Left kidney (tissue), 2 donors: Measurements from ENCODE around the gene KCNIP3. TPM values are rescaled to one million over a fixed set of nuclear protein-coding genes. Genes with fewer than 3 reads are reported as not detected.
"Not testable (repeated sequence)": the region's sequence is repeated elsewhere in the genome, so short reads cannot be mapped to it uniquely, and the experiment has no call there.

Experiments used
- DNase-seq: peaks from one replicate; pipeline ENCODE4 v3.0.0-alpha.2; 2013
- polyA plus RNA-seq: library from polyadenylated mRNA; unstranded; fragments of 120-200 nt; gene quantifications from one replicate; pipeline ENCODE4 v1.2.1, GENCODE V29; 2013; ENCODE audit not compliant: insufficient read length

Gene KCNIP3
- polyA plus RNA-seq, 1 donor: 17.7 TPM

DNA sequence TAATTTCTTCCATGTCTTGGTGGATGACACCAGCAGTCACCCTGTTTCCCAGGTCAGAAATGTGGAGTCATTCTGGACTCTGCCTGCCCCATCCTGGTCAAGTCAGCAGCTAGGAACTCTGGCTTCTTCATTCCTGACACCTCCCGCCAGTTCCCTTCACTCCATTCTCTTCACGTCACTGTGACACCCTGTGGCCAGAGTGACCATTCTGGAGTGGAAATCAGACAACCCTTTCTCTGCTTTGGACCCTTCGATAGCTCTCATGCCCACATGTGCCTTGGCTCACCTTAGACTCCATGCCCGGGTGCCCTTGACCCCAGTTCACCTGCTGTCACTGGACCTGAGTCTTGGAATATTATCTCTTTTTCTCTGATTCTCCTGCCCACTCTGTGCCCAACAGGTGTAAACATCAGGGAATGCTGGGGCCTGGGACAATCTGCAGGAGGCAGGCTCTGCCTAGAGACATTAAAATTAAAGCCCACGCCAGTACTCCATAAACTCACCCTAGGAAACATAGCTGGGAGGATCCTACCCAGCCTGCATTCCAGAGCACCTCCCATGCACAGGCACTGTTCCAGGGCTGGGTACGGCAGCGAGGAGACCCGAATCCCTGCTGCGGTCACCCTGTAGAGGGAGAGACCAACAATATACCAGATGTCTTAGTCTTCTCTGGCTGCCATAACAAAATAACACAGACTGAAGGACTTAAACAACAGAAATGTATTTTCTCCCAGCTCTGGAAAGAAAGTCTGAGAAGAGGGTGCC, 64.3 kb downstream of the KCNIP3 start:
- no peak for DNase-seq

GRCh38 chr2:95362486-95362885, 65.3 kb downstream of the KCNIP3 start:
- no peak for DNase-seq

GRCh38 chr2:95366514-95366913, 69.4 kb downstream of the KCNIP3 start:
- no peak for DNase-seq

- no peak for DNase-seq
These were observed 75.2 kb downstream of the KCNIP3 start for GRCh38 chr2:95372216-95372829.

GRCh38 chr2:95372845-95373244, 75.7 kb downstream of the KCNIP3 start:
- no peak for DNase-seq

GRCh38 chr2:95374029-95374428, 76.9 kb downstream of the KCNIP3 start:
- DNase-seq: no peak

GRCh38 chr2:95374451-95374920, 77.3 kb downstream of the KCNIP3 start:
- no peak for DNase-seq

DNA sequence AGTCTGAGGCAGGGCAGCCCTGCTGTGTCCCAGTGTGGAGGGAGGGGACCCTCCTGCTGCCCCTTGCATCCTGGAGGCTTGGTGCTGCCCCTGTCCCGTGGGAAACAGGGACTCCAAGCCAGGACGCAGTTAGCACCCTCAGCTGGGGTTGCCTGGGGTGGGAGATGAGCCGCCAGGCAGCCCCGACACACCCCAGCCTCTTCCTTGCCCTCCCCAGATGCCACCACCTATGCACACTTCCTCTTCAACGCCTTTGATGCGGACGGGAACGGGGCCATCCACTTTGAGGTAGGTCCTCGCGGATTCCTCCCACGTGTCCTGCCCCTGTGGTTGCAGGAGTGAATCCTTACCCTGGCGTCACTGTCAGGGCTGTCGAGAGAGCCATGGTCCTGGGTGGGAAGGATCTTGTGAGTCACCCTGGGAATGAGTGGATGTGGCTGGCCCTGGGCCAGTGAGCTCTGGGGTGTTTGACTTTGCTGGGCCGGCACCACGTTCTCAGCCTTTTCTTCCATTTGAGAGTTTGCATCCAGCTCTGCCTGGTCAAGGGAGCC, 77.8 kb downstream of the KCNIP3 start:
- DNase-seq: no peak

- no peak for DNase-seq
These were observed 78.5 kb downstream of the KCNIP3 start for GRCh38 chr2:95375532-95376150.

GRCh38 chr2:95376311-95377215, 79.4 kb downstream of the KCNIP3 start:
- no peak for DNase-seq

DNA sequence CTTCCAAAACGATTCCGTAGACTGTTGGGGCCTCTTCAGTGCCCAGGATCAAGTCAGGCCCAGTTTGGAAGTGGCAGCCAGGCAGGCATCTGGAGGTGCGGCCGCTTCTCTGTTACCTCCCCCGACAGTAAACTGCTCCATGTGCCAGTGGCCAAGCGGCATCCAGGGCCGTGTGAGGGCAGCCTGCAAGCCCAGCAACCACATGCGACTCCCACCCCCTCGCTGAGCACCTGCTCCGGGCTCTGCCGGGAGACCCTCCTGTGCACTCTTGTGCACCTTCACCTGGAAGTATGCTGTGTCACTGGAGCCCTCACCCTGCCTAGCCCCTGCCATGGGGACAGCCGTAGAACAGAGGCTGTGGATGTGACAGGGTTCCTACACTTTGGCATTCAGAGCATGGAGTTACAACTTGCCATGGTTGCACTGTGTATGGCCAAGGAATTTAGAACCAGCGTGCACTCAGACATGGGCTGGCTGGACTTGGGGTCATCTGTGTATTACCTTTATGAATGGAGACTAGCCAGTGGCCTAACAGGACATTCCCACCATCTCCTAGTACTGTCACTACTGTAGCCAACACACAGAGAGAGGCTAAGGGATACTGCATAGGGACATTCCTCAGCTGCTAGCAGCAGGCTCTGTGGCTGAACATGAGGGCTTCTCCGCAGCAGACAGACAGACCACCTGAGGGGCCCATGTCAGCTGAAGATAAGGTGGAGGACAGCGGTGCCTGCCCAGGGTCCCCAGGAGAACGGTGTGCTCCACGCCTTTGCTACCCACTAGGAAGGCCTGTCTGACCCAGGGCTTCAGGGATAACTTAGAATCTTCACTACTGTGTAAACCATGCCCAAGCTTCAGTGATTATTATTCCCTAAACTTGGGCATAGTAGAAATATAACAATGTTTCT, 80.3 kb downstream of the KCNIP3 start:
- no peak for DNase-seq

DNA sequence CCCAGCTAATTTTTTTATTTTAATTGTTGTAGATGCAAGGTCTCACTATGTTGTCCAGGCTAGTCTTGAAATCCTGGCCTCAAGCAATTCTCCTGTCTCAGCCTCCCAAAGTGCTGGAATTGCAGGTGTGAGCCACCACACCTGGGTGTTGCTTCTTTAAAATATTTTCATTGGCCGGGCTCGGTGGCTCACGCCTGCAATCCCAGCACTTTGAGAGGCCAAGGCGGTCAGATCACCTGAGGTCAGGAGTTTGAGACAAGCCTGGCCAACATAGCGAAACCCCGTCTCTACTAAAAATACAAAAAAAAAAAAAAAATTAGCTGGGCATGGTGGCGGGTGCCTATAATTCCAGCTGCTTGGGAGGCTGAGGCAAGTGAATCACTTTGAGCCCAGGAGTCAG, 81.1 kb downstream of the KCNIP3 start:
- DNase-seq: not testable (repeated sequence)

DNA sequence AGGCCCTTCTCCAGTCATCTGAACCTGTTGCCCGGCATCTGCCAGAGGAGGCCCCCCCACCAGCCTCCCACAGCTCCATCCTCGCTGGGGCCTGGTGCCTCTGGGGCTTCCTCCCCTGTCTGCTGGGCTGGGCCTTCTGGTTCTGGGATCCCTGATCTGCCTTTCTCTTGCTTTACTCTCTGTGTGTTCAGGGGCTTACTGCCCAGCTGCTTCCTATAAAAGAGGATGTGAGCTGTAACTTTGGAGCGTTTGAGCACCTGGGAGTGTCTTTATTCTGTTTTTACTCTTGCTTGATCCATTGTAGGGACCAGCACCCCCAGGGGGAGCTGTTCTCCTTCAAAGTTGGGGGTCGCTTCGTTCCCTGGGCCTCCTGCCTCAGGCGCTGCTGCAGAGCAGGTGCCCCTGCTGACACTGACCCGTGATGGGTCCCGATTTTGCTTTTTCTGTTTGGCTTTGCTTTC, 82.3 kb downstream of the KCNIP3 start:
- no peak for DNase-seq

DNA sequence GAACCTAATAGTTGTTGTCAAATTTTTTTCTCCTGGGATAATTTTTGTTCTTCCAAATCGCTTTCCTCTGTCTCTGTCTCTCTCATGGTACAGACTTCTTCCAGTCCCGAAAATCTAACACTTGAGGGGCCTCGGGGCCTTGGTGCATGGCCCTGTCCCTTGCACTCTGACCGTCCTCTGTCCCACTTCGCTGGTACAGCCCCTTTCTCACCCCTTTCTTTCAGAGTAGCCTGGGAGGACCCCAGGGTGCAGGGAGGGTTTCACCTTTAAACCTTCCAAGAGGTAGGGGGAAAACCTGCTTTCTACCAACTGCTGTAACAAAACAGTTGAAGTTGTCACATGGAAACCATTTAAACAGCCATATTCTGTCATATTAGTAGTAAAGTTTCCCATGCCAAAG, 83.1 kb downstream of the KCNIP3 start:
- DNase-seq: no peak

DNA sequence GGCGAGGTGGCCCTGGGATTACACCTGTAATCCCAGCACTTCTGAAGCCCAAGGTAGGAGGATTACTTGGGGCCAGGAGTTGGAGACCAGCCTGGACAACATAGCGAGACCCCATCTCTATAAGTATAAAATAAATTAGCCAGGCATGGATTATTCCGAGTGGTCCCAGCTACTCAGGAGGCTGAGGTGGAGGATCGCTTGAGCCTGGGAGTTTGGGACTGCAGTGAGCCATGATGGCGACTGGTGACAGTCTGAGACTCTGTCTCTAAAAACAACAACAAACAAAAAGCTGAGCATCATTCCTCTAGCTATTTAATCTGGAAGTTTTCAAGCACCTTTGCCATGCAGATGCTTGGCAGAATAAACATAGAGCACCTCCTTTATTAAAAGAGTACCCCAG, 83.6 kb downstream of the KCNIP3 start:
- no peak for DNase-seq

GRCh38 chr2:95381212-95382191, 84.4 kb downstream of the KCNIP3 start:
- DNase-seq: no peak

GRCh38 chr2:95382192-95382591, 85.0 kb downstream of the KCNIP3 start:
- no peak for DNase-seq

DNA sequence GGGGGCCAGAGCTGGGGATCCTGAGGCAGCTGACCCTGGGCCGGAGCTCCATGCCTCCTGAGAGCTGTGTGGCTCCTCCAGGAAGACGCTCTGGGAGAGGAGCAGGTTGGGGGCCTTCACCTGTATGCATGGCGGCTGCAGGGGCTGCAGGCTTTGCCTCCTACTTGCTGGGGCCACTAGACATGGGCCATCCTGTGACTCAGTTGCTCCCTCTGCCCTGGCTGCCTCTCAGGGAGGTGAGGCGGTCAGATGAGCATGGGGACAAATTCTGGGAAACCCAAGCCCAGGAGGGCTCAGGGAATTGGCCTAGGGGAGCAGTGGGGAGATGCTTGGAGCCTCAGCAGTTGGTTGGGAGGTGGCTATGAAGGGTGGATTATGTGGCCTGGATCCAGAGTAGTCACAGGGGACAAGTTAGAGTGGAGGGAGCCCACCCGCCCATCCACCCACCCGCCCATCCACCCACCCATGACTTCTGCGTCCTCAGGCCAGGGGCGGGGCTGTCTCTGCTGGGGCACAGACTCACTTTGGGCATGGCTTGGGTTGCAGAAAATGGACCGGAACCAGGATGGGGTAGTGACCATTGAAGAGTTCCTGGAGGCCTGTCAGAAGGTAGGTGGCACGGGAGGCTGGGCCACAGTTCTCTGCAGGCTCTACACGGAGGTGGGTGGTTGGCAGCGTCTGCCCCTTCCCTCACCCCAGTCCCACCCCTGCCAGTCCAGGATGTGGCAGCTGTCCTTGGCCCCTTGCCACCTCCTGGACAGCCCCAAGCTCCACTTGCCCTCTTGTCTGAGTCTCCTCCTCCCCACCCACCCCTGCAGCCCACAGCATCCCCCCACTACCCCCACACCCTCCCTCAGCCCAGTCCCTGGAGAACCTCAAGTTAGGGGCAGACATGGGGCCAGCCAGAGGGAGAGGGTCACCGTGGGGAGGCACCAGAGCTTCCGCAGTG, 85.8 kb downstream of the KCNIP3 start:
- no peak for DNase-seq
